Stimulated activated CD4-positive, alpha-beta T cell treated with anti-CD3 and anti-CD28 coated beads, Interleukin-12 subunit alpha, Interleukin-12 subunit beta, amount 100 ng/mL, for 24 hours (primary cell): ENCODE data around the gene ZBED4.

ENCODE experiments used
- DNase-seq, 2 experiments: peaks; one replicate each; pipeline ENCODE4 v3.0.0-alpha.2; 2020; ENCODE audit warnings: low read depth in 2 of 2

Gene ZBED4

DNA sequence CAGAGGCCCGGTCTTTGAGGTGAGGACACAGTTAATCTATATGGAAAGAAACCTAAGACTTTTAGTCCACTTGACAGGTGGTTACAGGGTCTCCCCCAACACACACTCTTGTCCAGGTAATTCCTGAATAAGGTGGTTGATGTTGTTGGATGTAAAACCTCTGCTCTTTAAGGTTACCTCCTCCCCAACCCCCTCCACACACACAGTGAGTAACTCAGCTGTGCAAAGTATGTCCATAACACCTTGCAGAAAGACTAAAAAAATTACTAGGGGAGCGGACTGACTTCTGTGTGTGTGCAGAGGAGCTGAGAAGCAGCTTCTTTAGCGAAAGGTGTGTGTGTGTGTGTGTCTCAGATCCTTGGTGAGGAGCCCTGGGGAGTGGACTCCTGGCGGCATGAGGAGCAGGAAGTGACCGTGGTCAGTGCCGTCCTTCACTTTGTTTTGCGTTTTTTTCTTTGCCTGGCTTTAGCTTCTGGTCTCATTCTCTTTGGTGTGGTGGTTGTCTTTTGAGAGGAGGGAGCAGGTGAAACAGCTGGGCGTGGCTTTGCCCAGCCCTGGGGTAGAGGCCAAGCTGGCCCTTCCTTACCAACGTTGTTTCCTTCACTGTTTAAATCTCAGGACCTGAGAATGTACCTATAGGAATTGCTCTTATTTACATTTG is 1.7 kb downstream of the ZBED4 start:
- no peak for DNase-seq

DNA sequence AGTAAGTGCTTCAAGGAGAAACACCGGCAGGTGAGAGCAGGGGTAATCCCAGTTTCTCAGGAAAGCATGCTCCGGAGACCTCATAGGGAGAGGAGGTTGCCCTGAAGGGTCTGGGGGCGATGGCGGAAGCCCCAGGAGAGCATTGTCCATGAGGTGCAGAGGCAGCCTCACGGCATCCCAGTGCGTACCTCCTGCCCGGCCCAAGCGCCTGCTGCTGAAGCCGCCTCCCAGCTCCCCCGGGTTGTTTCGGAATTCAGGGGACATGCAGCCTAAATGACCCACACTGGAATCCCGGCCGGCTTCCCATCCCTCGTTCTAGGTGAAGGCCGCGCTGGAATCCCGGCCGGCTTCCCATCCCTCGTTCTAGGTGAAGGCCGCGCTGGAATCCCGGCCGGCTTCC is 2.7 kb downstream of the ZBED4 start:
- DNase-seq: no peak

DNA sequence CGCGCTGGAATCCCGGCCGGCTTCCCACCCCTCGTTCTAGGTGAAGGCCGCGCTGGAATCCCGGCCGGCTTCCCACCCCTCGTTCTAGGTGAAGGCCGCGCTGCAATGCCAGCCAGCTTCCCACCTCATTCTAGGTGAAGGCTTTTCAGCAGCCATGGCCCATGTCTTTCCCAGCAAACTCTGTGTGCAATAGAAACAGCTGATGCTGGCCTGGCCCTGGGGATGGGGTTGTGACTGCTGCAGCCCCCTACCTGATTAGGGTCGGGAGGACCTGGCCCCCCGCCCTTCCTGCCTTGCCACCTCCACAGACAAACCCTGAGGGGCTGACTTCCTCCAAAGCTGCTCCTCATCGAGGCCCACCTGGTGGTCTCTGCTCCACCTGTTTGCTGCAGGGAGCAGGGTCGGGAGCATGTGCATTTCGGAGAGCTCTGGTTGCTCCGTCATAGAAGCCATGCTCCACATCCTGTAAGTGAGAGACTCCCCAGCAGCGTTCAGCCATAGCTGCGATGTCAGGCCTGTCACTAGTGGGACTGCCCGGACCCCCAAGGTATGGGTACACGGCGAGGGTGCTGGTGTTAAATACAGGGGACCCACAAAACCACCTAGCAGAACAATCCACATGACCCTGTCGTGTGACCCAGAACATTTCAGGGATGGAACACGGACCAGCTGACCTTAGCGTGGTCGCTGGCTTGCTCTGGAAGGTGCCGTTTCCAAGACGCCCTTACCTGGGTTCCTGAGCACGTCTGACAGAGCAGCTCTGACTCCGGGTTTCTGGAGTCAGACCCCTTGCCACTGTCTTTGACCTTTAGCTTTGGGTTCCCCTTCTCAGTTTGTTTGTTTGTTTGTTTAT is 3.3 kb downstream of the ZBED4 start:
- no peak for DNase-seq

DNA sequence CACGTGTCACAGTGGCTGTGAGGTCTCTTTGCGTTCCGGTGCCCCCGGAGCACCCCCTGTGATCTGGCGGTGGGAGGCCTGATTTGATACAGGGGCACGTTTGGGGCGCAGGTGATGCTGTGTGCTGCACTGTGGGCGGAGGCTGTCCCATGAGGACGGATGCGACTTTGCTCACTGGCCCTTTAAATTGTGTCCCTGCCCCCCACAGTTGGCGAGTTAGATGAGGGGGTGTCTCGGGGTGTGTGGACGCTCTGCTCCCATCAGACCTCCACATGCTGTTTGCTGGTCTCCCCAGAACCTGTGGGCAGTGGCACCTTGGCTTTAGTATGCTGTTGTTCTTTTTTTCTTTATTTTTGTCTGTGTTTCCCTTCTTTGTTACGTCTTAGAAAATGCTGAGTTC is 5.2 kb downstream of the ZBED4 start:
- DNase-seq: no peak

DNA sequence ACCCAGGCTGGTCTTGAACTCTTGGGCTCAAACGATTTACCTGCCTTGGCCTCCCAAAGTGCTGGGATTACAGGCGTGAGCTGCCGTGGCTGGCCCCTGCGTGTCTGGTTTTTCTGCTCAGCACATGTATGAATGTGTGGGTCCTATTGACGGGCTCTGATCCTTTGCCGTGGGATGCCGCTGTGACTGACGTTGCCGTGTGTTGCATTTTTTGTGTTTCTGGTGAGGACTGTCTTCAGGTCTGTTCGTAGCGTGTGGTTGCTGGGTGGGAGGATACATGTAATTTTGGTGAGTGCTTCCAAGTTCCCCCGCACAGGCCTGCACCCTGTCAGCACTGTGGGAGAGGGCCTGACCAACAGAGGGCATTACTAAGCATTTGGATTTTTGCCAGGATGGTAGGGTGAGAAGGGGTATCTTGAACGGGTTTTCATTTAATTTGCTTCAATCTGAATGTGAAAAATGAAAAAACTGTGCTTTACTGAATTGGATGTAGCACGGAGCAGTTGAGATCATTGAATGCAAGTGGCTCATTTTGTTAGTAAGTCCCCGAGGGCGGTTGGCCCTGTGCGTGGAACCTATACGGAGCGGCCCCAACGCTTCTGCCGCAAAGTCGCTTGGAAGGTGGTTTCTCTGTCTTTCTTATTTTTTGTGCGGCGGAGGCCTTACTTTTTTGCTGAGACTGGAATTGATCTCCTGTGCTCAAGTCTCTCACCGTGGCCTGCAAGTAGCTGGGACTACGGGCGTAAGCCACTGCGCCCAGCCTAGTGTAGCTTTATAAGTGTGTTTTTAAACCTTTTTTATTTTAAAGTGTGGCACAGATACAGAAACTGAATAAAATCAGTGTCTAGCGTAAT is 8.2 kb downstream of the ZBED4 start:
- DNase-seq: no peak

DNA sequence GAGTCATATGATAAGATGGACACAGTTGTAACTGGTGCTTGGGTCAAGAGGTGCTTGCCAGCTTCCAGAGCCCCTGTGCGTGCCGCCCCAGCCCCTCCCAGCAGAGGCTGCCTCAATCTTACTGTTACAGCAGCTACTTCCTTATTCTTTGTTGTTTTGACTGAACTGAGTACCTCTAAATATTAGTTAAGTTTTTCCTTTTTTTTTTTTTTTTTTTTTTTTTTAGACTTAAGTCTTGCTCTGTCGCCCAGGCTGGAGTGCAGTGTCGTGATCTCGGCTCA is 8.8 kb downstream of the ZBED4 start:
- DNase-seq: no peak

DNA sequence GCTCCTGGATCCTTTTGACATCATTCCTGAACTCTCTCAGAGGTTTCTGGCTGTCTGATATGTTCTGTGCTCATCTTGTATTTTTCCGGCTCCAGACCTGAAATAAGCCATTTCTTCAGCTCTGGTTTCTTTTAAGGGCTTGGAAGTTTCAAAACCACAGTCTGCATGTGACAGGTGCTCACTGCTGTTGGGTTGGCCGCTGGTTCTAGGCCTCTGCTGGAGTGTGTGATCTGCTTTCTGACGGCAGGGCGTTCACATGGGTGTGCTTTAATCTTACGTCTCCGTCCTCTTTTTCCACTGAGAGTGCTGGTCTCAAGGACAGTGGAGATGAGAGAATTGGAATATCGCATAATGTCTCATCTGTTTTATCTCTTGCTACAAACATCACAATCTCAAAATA is 10.3 kb downstream of the ZBED4 start:
- DNase-seq: no peak

DNA sequence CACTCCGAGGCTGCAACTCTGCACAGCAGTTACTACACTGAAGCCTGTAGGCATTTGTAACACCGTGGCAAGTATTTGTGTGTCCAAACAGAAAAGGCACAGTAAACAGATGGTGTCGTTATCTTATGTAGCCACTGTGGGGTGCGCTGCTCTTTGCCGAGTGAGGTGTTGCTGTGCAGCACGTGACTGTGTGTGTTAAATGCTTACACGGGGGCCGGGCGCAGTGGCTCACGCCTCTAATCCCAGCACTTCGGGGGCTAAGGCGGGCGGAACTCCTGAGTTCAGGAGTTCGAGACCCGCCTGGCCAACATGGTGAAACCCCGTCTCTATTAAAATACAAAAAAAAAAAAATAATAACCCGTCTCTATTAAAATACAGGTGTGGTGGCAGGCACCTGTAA is 11.5 kb downstream of the ZBED4 start:
- no peak for DNase-seq

DNA sequence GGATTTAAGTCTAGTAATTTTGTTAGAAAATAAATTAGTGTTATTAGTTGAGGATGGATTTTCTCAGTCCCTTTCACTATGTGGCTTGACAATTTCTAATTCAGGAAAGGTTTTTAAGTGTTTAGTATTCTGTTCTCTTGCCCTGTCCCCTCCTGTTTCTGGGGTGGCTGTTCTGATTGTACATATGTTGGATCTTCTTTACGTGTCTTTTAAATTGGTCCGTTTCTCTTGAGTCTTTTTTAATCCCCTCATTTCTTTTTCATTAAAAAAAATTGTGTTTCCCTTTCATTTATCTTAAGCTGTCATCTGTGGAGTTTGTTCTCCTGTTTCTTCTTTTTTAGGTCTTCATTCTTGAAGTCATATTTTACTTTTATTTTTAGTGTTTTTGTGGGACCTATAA is 12.5 kb downstream of the ZBED4 start:
- DNase-seq: no peak

DNA sequence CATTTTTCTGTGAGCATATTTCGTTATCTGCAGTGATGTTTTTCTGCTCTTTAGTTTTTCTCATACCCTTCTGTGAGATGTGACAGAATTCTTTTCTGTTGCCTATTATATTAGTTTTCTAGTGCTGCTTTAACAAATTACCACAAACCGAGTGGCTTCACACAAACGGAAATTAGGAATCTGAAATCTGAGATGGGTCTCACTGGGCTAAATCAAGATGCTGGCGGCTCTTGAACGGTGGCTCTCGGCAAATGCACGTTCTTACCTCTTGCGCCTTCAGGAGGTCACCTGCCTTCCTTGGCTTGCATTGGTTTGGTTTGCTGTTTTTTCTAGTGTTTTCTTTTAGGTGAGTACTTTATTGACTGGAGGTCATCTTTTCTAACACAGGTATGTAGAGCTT is 13.0 kb downstream of the ZBED4 start:
- DNase-seq: no peak

DNA sequence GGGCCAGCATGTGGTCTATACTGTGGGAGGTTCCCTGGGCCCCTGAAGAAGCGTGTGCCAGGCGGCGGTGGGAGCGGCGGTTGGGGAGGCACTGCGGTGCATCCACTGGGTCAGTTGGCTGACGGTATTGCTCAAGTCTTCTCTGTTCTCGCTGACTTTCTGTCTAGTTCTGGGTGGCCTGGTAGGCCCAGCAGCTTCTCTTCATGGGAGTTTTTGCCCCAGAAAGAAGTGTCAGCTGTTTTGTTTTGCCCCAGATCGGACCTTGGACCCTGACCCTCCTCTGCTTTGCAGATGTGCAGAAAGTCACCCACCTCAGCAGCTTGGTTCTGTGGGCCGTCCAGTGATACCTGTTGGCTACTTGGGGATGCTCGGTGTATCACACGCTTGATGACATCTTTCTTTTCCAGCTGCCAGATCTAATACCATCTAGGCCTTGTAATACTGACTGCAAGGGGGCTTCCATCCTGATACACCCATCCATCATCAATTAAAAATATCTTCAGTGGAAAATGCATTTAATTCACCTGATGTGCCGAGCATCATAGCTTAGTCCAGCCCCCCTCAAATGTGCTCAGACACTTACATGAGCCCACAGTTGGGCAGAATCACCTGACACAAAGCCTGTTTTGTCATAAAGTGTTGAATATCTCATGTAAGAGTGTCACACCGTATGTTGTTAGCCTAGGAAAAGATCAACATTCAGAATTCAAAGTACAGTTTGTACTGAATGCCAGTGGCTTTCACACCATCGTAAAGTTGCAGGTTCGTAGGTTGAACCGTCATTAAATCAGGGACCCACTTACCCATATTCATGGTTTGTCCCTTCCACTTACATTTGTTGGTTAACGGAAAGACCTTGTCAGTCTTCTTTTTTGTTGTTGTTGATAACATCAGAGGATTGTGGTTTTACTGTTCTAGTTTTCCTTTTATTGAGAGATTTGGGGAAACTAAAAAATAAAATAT is 13.9 kb downstream of the ZBED4 start:
- DNase-seq: no peak

DNA sequence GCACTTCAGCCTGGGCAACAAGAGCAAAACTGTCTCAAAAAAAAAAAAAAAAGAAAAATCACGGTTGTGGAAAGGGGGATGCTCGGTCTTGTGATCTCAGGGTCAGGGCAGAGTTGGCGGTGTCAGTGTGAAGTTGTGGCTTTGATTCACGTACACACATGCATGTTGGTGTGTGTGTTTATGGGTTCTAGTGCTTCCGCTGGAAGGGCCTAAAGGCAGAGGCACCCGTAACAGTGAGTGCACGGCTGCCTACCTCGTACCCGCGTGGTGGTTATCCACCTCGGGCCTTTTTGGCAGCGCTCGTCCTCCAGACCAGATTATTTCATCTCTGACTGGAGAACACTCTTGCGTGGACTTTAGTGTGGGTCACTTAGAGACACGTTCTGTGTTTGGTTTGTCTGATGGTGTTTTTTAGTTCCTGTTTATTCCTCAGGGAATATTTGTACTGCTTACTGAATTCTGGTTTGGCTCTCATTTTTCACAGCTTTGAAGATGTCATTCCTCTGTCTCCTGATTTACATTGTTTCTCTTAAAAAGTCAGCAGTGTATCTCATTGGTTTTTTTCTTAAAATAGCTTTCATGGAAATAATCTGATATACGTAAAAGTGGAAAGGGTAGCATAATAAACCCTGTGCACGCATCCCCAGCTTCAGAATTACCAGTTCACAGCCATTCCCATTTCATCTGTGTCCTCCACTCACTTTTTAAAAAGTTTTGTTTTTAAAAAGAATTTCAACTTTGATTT is 15.6 kb downstream of the ZBED4 start:
- no peak for DNase-seq

DNA sequence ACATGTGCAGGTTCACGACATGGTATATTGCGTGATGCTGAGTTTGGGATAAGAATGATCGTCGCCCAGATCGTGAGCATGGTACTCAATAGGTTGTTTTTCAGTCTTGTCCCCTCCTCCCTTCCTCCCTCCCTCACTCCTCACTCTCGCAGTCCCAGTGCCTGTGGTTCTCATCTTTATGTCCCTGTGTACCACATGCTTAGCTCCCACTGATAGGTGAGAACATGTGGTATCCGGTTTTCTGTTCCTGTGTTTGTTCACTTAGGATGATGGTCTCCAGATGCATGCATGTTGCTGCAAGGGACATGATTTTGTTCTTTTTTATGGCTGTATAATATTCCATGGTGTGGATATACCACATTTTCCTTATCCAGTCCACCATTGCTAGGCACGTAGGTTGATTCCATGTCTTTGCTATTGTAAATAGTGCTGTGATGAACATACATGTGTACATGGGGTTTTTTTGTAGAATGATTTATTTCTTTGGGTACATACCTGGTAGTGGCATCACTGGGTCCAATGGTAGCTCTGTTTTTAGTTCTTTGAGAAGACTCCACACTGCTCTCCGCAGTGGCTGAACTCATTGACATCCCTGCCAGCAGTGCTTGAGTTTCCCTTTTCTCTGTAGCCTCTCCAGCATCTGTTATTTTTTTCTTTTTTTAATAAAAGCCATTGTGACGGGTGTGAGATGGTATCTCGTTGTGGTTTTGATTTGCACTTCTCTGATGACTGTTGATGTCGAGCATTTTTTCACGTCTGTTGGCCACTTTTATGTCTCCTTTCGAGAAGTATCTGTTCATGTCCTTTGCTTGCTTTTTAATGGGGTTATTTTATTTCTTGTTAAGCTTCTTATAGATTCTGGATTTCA is 16.4 kb downstream of the ZBED4 start:
- no peak for DNase-seq

DNA sequence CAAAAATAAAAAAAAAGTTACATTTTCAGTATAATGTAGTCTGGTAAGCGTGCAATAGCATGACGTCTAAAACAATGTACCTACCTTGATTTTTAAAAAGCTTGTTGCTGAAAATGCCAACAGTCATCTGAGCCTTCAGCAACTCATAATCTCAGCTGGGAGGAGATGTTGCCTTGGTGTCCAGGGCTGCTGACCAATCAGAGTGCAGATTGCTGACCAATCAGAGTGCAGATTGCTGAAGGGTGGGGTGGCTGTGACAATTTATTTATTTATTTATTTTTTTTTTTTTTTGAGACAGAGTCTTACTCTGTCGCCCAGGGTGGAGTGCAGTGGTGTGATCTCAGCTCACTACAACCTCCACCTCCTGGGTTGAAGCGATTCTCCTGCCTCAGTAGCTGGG is 17.8 kb downstream of the ZBED4 start:
- no peak for DNase-seq

DNA sequence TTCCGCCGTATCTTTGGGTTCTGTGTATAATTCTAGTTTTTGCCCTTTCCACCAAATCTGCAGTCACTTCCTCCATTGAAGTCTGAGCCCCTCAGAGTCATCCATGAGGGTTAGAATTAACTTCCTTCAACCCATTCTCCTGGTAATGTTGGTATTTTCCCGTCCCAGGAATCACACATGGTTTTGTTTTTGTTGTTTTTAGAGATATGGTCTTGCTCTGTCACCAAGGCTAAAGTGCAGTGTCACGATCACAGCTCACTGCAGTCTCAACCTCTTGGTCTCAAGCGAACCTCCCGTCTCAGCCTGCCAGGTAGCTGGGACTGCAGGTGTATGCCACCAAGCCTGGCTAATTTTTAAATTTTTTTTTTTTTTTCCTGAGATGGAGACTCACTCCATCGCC is 18.7 kb downstream of the ZBED4 start:
- DNase-seq: no peak

DNA sequence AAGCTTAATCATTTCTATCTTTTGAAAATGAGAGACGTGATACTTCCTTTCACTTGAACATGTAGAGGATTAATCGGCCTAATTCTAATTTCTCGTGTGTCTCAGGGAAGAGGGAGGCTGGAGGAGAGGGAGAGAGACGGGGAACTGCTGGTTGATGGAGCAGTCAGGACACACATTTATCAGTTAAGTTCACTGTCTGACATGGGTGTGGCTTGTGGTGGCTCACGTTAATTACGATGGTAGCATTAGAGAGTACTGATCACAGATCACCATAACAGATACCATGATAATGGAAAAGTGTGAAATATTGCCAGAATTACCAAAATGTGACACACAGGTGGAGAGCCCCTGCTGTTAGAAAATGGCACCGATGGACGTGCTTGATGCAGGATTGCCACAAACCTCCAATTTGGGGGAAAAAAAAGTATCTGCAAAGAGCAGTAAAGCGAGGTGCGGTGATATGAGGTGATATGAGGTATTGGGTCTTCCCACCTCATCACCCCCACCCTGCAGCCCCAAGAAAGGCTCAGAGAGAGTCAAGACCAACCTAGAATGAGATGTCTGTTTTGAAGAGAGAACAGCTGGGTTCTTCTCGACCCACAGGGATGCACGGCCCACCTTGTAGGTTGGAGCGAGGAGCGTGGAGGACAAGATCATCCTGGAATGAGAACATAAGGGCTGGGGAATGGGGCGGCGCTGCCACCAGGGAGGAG is 19.7 kb downstream of the ZBED4 start:
- no peak for DNase-seq

DNA sequence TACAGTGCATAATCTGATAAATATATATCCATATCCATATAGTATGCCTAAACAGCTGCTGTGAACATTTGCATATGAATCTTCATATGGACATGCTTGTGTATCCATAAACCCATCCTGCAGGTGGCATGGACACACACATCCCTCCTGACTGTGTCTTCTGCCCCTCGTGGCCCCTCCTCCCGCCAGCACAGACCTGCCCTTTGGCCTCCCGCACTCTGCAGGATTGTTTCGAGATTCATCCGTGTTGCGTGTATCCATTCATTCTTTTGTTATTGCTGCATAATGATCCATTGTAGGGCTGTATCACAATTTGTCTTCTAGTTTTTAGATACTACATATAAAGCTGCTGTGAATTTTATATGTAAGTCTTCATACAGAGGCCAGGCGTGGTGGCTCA is 24.0 kb downstream of the ZBED4 start:
- DNase-seq: no peak

DNA sequence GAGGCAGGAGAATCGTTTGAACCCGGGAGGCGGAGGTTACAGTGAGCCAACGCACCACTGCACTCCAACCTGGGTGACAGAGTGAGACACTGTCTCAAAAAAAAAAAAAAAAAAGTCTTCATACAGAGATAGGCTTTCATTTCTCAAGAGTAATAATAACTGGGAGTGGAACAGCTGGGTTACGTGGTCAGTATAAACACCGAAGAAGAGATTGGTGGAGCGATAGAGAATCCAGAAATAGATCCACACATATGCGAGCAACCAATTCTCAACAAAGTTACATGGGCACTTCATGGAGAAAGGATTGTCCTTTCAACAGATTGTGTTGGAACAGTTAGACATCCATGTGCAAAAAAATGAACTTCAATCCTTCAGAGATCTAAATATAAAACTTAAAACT is 24.6 kb downstream of the ZBED4 start:
- DNase-seq: no peak

DNA sequence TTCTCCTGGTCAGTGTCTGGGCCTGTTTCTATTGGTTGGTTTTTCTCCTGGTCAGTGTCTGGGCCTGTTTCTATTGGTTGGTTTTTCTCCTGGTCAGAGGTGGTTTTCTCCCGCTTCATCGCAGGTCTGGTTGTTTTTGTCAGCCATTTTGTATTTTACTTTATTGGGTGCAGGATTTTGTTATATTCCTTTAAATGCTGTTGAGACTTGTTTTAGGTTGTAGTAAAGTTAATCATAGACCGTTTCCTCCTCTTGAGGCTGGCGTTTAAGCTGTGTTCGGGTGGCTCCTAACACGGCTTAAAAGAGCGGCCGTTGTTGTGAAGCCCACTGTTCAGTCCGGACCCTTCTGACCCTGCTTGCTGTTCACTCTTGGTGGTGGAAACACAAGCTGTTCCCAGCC is 26.2 kb downstream of the ZBED4 start:
- DNase-seq: no peak
